Tibial nerve (tissue), 4 donors: ENCODE measurements around the gene CLMP. TPM values are rescaled to one million over a fixed set of nuclear protein-coding genes. Genes with fewer than 3 reads are reported as not detected.

ENCODE experiments used
- DNase-seq, 2 donors: peaks; one replicate each; pipeline ENCODE4 v3.0.0-alpha.2; 2019; ENCODE audit warnings: low spot score in 2 of 2
- H3K27ac ChIP-seq, 4 donors: fragments of 200-600 bp; sonication (generic) in 3 of 4; one replicate each; pipeline ENCODE4 v1.5.1; 2017 to 2019; ENCODE audit warnings: mild to moderate bottlenecking in 1 of 4
- H3K27me3 ChIP-seq, 2 donors: fragments of 200-600 bp; sonication (generic) in 1 of 2; one replicate each; pipeline versions ENCODE4 v1.5.1 to v1.6.0; 2017 to 2019
- H3K36me3 ChIP-seq, 3 donors: fragments of 200-600 bp; sonication (generic); one replicate each; pipeline ENCODE4 v1.5.1; 2018 to 2019
- H3K4me1 ChIP-seq, 4 donors: fragments of 200-600 bp; sonication (generic) in 3 of 4; one replicate each; pipeline ENCODE4 v1.5.1; 2017 to 2019
- H3K4me3 ChIP-seq, 4 donors: fragments of 200-600 bp; sonication (generic) in 3 of 4; one replicate each; pipeline ENCODE4 v1.5.1; 2017 to 2019; ENCODE audit warnings: mild to moderate bottlenecking in 1 of 4, moderate library complexity in 1 of 4
- H3K9me3 ChIP-seq, 4 donors: fragments of 200-600 bp; sonication (generic) in 3 of 4; one replicate each; pipeline ENCODE4 v1.5.1; 2017 to 2019
- EP300 ChIP-seq, 2 donors: sonication (generic); formaldehyde crosslinking; IDR thresholded peaks; one replicate each; pipeline ENCODE4 v1.6.1; 2017; ENCODE audit warnings: antibody characterized with exemption in 2 of 2, mild to moderate bottlenecking in 1 of 2
- POLR2A ChIP-seq, 2 donors: fragments of 450-650 bp; IDR thresholded peaks; one replicate each; pipeline ENCODE4 v1.6.1; 2017; ENCODE audit warnings: antibody characterized with exemption in 2 of 2, mild to moderate bottlenecking in 2 of 2, moderate library complexity in 2 of 2
- WGBS, 2 donors: methylation state at CpG; one replicate each; pipeline ENCODE4 v1.1.5; 2018; 5-methylcytosine and 5-hydroxymethylcytosine counted together
- total RNA-seq, 4 donors: library from RNA; depleted of rRNA; stranded (reverse); fragments of >200 nt; gene quantifications; one replicate each; pipeline ENCODE4 v1.1.0, GENCODE V29; 2016
- TF ChIP-seq, protein P1 (sequence below), 5 experiments: fragments of 200-600 bp in 3 of 5; fragments of 450-650 bp in 2 of 5; sonication (generic) in 3 of 5; IDR thresholded peaks; one replicate each; pipeline ENCODE4 v1.5.1; 2016 to 2019; ENCODE audit warnings: antibody characterized with exemption in 5 of 5, mild to moderate bottlenecking in 3 of 5, moderate library complexity in 2 of 5

CLMP gene
- total RNA-seq, 4 donors from 2014 or later = 82.5 to 98.6 (median 89.7) TPM

DNA sequence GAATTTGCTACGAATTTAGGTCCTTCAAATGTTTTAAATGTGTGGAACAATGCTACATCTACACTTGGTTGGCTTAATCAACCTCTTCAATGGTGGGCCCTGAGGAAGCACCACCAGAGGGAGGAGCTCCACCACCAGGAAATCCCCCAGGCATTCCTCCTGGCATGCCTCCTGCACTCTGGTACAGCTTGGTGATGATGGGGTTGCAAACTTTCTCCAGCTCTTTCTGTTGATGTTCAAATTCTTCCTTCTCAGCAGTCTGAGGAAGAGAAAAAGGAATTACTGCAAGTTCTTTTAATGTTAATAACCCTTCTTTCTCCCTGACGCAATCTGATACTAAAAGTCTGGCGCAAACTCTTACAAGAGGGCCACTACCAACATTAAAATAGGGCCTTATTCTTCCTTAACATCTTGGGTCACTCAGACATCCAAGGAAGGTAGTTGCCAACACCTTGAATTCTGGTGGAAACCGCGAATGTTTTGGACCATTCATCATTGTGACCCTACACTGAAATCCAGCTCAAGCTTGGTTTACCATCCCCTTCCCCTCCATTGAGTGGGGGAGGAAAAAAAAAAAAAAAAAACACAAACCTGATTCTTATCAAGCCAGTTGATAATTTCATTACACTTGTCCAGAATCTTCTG, 137.3 kb downstream of the CLMP start:
- Histone ChIP-seq H3K27ac (peak overlapping the region in 3 of 4 donors; percentile 8 to 100 (median 13)), H3K4me1 (peaks cover 0 to 75% (median 34%) of the 10 kb centered on the region in 4 donors), H3K9me3 (no peaks in the 10 kb centered on the region), H3K36me3 (peaks cover 5 to 72% (median 24%) of the 10 kb centered on the region in 3 donors), H3K4me3 (no peak overlapping the region), H3K27me3 (peaks cover 0 to 3% of the 10 kb centered on the region in 2 donors)
- DNase-seq = no peak
- TF ChIP-seq, protein P1, sequence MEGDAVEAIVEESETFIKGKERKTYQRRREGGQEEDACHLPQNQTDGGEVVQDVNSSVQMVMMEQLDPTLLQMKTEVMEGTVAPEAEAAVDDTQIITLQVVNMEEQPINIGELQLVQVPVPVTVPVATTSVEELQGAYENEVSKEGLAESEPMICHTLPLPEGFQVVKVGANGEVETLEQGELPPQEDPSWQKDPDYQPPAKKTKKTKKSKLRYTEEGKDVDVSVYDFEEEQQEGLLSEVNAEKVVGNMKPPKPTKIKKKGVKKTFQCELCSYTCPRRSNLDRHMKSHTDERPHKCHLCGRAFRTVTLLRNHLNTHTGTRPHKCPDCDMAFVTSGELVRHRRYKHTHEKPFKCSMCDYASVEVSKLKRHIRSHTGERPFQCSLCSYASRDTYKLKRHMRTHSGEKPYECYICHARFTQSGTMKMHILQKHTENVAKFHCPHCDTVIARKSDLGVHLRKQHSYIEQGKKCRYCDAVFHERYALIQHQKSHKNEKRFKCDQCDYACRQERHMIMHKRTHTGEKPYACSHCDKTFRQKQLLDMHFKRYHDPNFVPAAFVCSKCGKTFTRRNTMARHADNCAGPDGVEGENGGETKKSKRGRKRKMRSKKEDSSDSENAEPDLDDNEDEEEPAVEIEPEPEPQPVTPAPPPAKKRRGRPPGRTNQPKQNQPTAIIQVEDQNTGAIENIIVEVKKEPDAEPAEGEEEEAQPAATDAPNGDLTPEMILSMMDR (IDR thresholded peaks at IDR 0.05) = no peak
- TF ChIP-seq EP300 (IDR thresholded peaks at IDR 0.05) = no peak
- no peak for TF ChIP-seq POLR2A (IDR thresholded peaks at IDR 0.05)
- WGBS, 2 donors = 76 to 79% methylated on average over 5 of the region's 5 CpGs

DNA sequence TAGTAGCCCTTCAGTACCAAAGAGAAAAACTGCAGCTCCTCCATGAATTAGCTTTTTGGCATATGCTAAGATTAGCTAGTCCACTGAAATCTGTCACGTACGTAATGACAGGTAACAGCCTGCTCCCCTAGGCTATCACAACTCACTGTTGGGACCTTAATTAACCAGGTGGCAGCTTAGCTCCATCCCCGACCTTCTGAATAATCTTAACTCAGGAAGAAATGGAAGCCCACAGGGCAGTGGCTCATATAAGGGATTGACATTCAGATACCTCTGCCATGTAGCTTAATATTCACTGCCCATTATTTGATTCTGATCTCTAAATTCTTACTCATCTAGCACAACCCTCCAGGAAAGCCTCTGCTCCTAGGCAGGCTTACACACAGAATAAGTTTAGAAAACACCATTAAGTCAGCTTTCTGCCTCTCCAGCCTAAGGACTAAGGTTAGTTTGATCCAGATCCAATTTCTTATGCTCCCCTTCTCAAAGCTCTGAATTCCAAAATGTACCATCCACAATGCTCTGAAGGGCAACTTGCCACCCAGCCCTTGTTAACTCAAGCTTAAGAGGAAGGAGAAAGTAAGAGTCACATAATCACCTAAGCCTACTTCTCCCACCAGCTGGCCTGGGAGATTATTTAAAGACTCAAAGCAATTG, 138.1 kb downstream of the CLMP start:
- no peak for DNase-seq
- H3K9me3 ChIP-seq = no peaks in the 10 kb centered on the region
- no peak for TF ChIP-seq EP300 (IDR thresholded peaks at IDR 0.05)
- TF ChIP-seq POLR2A (IDR thresholded peaks at IDR 0.05) = no peak
- TF ChIP-seq, protein P1 (IDR thresholded peaks at IDR 0.05) = no peak
- no peak overlapping the region for H3K4me3 ChIP-seq
- 56 to 63% methylated on average over 3 of the region's 3 CpGs for WGBS, 2 donors
- H3K27ac ChIP-seq = peak overlapping the region in 1 of 4 donors; percentile 1
- peaks cover 5 to 78% (median 24%) of the 10 kb centered on the region in 3 donors for H3K36me3 ChIP-seq
- peaks cover 0 to 75% (median 34%) of the 10 kb centered on the region in 4 donors for H3K4me1 ChIP-seq
- no peaks in the 10 kb centered on the region for H3K27me3 ChIP-seq

DNA sequence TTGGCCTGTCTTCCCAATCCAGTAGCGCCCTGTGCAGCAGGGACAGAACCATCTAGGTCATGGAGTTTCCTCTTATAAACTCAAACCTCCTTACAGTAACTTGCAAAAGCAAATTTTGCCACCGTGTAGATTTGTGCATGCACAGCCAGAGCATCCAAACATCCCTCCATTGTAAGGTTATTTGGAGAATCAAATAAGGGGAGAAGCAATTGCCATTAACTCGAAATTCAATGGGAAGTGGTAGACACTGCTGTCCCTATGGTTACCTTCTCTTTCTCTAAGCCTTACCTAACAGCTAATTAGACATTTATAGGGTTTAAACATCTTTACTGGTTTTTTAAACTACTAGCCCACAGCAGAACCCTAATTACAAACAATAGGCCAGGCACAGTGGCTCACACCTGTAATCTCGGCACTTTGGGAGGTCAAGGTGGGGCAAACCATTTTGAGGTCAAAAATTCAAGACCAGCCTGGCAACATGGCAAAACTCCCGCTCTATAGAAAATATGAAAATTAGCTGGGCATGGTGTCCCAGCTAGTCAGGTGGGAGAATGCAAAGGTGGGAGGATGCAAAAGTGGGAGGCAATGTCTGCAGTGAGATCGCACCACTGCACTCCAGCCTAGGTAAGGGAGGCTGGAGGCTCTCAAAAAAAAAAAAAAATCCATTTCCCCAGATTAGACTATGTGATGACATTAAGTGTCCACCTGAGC, 139.7 kb downstream of the CLMP start:
- Histone ChIP-seq H3K4me3 (no peak overlapping the region), H3K4me1 (peaks cover 0 to 66% (median 28%) of the 10 kb centered on the region in 4 donors), H3K36me3 (peaks cover 3 to 74% (median 20%) of the 10 kb centered on the region in 3 donors), H3K27me3 (no peaks in the 10 kb centered on the region), H3K9me3 (no peaks in the 10 kb centered on the region), H3K27ac (no peak overlapping the region)
- DNase-seq = no peak
- no peak for TF ChIP-seq POLR2A (IDR thresholded peaks at IDR 0.05)
- no peak for TF ChIP-seq EP300 (IDR thresholded peaks at IDR 0.05)
- TF ChIP-seq, protein P1 (IDR thresholded peaks at IDR 0.05) = no peak
- WGBS, 2 donors = 64 to 65% methylated on average over 6 of the region's 6 CpGs

DNA sequence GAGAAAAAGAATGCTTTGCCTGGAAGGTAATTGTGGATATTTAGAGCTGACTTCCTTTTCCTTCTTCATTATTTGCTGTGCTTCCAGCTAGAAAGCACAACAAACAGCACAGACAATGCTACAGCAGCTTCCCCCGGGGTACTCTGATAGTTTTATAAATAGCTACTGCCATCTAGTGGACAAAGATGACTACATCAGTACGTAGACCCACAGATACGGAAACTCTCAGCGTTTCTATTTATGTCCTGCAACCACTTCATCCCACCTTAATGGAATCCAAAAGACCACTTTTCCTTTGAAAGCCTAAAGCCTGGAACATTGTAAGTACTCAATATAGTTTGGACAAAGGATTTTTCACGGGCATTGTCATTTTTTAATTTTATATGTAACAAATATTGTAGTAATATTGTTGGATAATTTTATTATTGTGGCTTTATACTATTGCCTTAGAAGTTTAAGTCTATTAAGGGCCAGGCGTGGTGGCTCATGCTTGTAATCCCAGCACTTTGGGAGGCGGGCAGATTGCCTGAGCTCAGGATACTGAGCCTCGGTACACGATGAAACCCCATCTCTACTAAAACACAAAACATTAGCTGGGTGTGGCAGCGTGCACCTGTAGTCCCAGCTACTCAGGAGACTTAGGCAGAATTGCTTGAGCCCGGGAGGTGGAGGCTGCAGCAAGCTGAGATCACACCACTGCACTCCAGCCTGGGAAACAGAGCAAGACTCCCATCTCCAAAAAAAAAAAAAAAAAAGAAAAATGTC, 140.6 kb downstream of the CLMP start:
- Histone ChIP-seq H3K4me1 (peaks cover 0 to 57% (median 20%) of the 10 kb centered on the region in 4 donors), H3K27me3 (no peaks in the 10 kb centered on the region), H3K4me3 (no peak overlapping the region), H3K9me3 (no peaks in the 10 kb centered on the region), H3K36me3 (peaks cover 3 to 65% (median 17%) of the 10 kb centered on the region in 3 donors), H3K27ac (peak overlapping the region in 2 of 4 donors; percentile 13 to 23)
- TF ChIP-seq, protein P1 (IDR thresholded peaks at IDR 0.05) = peak; percentile 58 to 70 (median 62)
- no peak for TF ChIP-seq EP300 (IDR thresholded peaks at IDR 0.05)
- no peak for TF ChIP-seq POLR2A (IDR thresholded peaks at IDR 0.05)
- peak in 1 of 2 donors; percentile 37 for DNase-seq
- WGBS, 2 donors = 26 to 32% methylated on average over 11 of the region's 11 CpGs
